ENCODE data around the gene HEATR5B. TPM values are rescaled to one million over a fixed set of nuclear protein-coding genes. Genes with fewer than 3 reads are reported as not detected.
"Not testable (repeated sequence)": the region's sequence is repeated elsewhere in the genome, so short reads cannot be mapped to it uniquely, and the experiment has no call there.

The HEATR5B gene
- total RNA-seq, 1 donor from 2014 or later, result 14.7 TPM

- Mint-ChIP-seq H3K4me3 (no peak overlapping the region), H3K36me3 (ENCODE audit: low read depth) (peaks cover 10% of the 10 kb centered on the region), H3K27me3 (peaks cover 2% of the 10 kb centered on the region), H3K9me3 (no peaks in the 10 kb centered on the region), H3K4me1 (peaks cover 64% of the 10 kb centered on the region), H3K27ac (no peak overlapping the region)
- intact Hi-C loops (cut with micrococcal nuclease), result no loop called here
- DNase-seq, result no peak
These were observed 120.4 kb downstream of the HEATR5B start for GRCh38 chr2:36963734-36964133.

- Mint-ChIP-seq H3K27ac (no peak overlapping the region), H3K9me3 (no peaks in the 10 kb centered on the region), H3K4me1 (peaks cover 62% of the 10 kb centered on the region), H3K27me3 (peaks cover 2% of the 10 kb centered on the region), H3K36me3 (ENCODE audit: low read depth) (peaks cover 15% of the 10 kb centered on the region), H3K4me3 (no peak overlapping the region)
- no peak for DNase-seq
- intact Hi-C loops (cut with micrococcal nuclease), result no loop called here
These were observed 121.1 kb downstream of the HEATR5B start for GRCh38 chr2:36963106-36963505.

GRCh38 chr2:36960773-36961172 is 123.4 kb downstream of the HEATR5B start:
- Mint-ChIP-seq H3K36me3 (ENCODE audit: low read depth) (peaks cover 14% of the 10 kb centered on the region), H3K9me3 (no peaks in the 10 kb centered on the region), H3K27me3 (no peaks in the 10 kb centered on the region), H3K4me3 (no peak overlapping the region), H3K4me1 (peaks cover 52% of the 10 kb centered on the region), H3K27ac (no peak overlapping the region)
- intact Hi-C loops (cut with micrococcal nuclease), result no loop called here
- DNase-seq, result no peak

GRCh38 chr2:36960005-36960675 is 124.0 kb downstream of the HEATR5B start:
- H3K27ac Mint-ChIP-seq, result no peak overlapping the region
- H3K36me3 Mint-ChIP-seq (ENCODE audit: low read depth), result peaks cover 14% of the 10 kb centered on the region
- DNase-seq, result no peak
- H3K4me1 Mint-ChIP-seq, result peaks cover 48% of the 10 kb centered on the region
- no peaks in the 10 kb centered on the region for H3K9me3 Mint-ChIP-seq
- no peak overlapping the region for H3K4me3 Mint-ChIP-seq
- H3K27me3 Mint-ChIP-seq, result no peaks in the 10 kb centered on the region
- intact Hi-C loops (cut with micrococcal nuclease), result no loop called here

GRCh38 chr2:36954977-36955607 is 129.1 kb downstream of the HEATR5B start:
- H3K36me3 Mint-ChIP-seq (ENCODE audit: low read depth), result peaks cover 11% of the 10 kb centered on the region
- no peak overlapping the region for H3K4me3 Mint-ChIP-seq
- no peaks in the 10 kb centered on the region for H3K27me3 Mint-ChIP-seq
- DNase-seq, result peak; percentile 26
- H3K4me1 Mint-ChIP-seq, result peaks cover 26% of the 10 kb centered on the region
- H3K9me3 Mint-ChIP-seq, result no peaks in the 10 kb centered on the region
- intact Hi-C loops (cut with micrococcal nuclease), result no loop called here
- no peak overlapping the region for H3K27ac Mint-ChIP-seq

GRCh38 chr2:36952748-36953197 is 131.4 kb downstream of the HEATR5B start:
- Mint-ChIP-seq H3K27me3 (no peaks in the 10 kb centered on the region), H3K27ac (no peak overlapping the region), H3K36me3 (ENCODE audit: low read depth) (peaks cover 6% of the 10 kb centered on the region), H3K4me1 (peaks cover 15% of the 10 kb centered on the region), H3K9me3 (no peaks in the 10 kb centered on the region), H3K4me3 (no peak overlapping the region)
- DNase-seq, result peak; percentile 18
- intact Hi-C loops (cut with micrococcal nuclease), result no loop called here

GRCh38 chr2:36951574-36951973 is 132.6 kb downstream of the HEATR5B start:
- intact Hi-C loops (cut with micrococcal nuclease), result no loop called here

GRCh38 chr2:36951027-36951518 is 133.1 kb downstream of the HEATR5B start:
- Mint-ChIP-seq H3K27ac (no peak overlapping the region), H3K4me3 (no peak overlapping the region), H3K4me1 (peaks cover 13% of the 10 kb centered on the region), H3K36me3 (ENCODE audit: low read depth) (peaks cover 6% of the 10 kb centered on the region), H3K27me3 (no peaks in the 10 kb centered on the region), H3K9me3 (no peaks in the 10 kb centered on the region)
- intact Hi-C loops (cut with micrococcal nuclease), result no loop called here
- DNase-seq, result peak; percentile 39

More at GRCh38 chr2:36951574-36951973, 132.6 kb downstream of the HEATR5B start:
- H3K36me3 Mint-ChIP-seq (ENCODE audit: low read depth), result peaks cover 6% of the 10 kb centered on the region
- H3K27ac Mint-ChIP-seq, result no peak overlapping the region
- no peaks in the 10 kb centered on the region for H3K9me3 Mint-ChIP-seq
- H3K27me3 Mint-ChIP-seq, result no peaks in the 10 kb centered on the region
- peaks cover 13% of the 10 kb centered on the region for H3K4me1 Mint-ChIP-seq
- DNase-seq, result peak; percentile 52
- no peak overlapping the region for H3K4me3 Mint-ChIP-seq

- Mint-ChIP-seq H3K4me3 (no peak overlapping the region), H3K27me3 (no peaks in the 10 kb centered on the region), H3K27ac (no peak overlapping the region), H3K9me3 (no peaks in the 10 kb centered on the region), H3K36me3 (ENCODE audit: low read depth) (peaks cover 6% of the 10 kb centered on the region), H3K4me1 (peaks cover 10% of the 10 kb centered on the region)
- intact Hi-C loops (cut with micrococcal nuclease), result no loop called here
- no peak for DNase-seq
These were observed 134.3 kb downstream of the HEATR5B start for GRCh38 chr2:36949845-36950244.

- H3K27ac Mint-ChIP-seq; H3K36me3 Mint-ChIP-seq (ENCODE audit: low read depth); H3K27me3 Mint-ChIP-seq; H3K4me1 Mint-ChIP-seq; H3K9me3 Mint-ChIP-seq; H3K4me3 Mint-ChIP-seq; intact Hi-C loops (cut with micrococcal nuclease): not testable (repeated sequence)
- peak; percentile 18 for DNase-seq
These were observed 138.9 kb downstream of the HEATR5B start for GRCh38 chr2:36945240-36945639.

GRCh38 chr2:36941867-36942266 is 142.3 kb downstream of the HEATR5B start:
- no peaks in the 10 kb centered on the region for H3K27me3 Mint-ChIP-seq
- H3K4me1 Mint-ChIP-seq, result no peaks in the 10 kb centered on the region
- intact Hi-C loops (cut with micrococcal nuclease), result no loop called here
- no peak overlapping the region for H3K27ac Mint-ChIP-seq
- DNase-seq, result no peak
- H3K36me3 Mint-ChIP-seq (ENCODE audit: low read depth), result peaks cover 3% of the 10 kb centered on the region
- no peak overlapping the region for H3K4me3 Mint-ChIP-seq
- H3K9me3 Mint-ChIP-seq, result no peaks in the 10 kb centered on the region

GRCh38 chr2:36936526-36936925 is 147.6 kb downstream of the HEATR5B start:
- H3K36me3 Mint-ChIP-seq (ENCODE audit: low read depth); H3K4me3 Mint-ChIP-seq; H3K27me3 Mint-ChIP-seq; H3K4me1 Mint-ChIP-seq; intact Hi-C loops (cut with micrococcal nuclease); H3K9me3 Mint-ChIP-seq; DNase-seq; H3K27ac Mint-ChIP-seq: not testable (repeated sequence)

- DNase-seq; H3K9me3 Mint-ChIP-seq; H3K4me3 Mint-ChIP-seq; H3K36me3 Mint-ChIP-seq (ENCODE audit: low read depth); H3K4me1 Mint-ChIP-seq; H3K27ac Mint-ChIP-seq; intact Hi-C loops (cut with micrococcal nuclease); H3K27me3 Mint-ChIP-seq: not testable (repeated sequence)
These were observed 152.5 kb downstream of the HEATR5B start for GRCh38 chr2:36931688-36932087.

Measured in activated CD4-positive, alpha-beta T cell treated with anti-CD3 and anti-CD28 coated beads, Interleukin-2, amount 10 ng/mL, durations not matched to agents 24 days and 14 days (primary cell).